Renal cortical epithelial cell (primary cell): Measurements from ENCODE around the gene P3H2. TPM values are rescaled to one million over a fixed set of nuclear protein-coding genes. Genes with fewer than 3 reads are reported as not detected.
"Not testable (repeated sequence)": the region's sequence is repeated elsewhere in the genome, so short reads cannot be mapped to it uniquely, and the experiment has no call there.

Experiments
- DNase-seq: peaks from one replicate; pipeline ENCODE4 v3.0.0-alpha.2; 2011; ENCODE audit warnings: low read depth
- total RNA-seq: library from RNA; depleted of rRNA; stranded (reverse); fragments of >200 nt; gene quantifications from 2 replicates; pipeline ENCODE4 v1.2.3, GENCODE V29; 2014

Gene P3H2
- total RNA-seq, 1 donor from 2014 or later, result 240 TPM

- DNase-seq, result no peak
Observed at GRCh38 chr3:190086191-190086590, 34.5 kb downstream of the P3H2 start.

- no peak for DNase-seq
Observed at GRCh38 chr3:190084983-190085382, 35.7 kb downstream of the P3H2 start.

DNA sequence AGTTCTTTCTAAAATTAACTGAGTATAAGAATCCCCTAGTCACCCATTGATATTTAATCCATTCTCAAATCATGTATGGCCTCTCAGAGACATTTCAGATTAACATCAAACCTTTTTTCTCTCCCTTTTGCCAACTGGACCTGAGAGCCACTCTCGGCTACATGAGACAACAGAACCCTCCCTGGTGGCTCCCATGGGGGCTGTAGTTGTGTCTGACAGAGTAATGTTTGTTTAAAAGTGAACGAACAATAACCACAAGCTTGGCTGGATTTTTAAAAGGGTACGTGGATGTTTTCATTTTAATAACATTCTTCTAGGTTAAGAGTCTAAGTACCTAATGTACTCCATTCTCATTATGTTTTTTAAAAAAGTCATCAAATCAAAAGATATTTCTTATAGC lies 37.1 kb downstream of the P3H2 start:
- no peak for DNase-seq

GRCh38 chr3:190081389-190081788 lies 39.3 kb downstream of the P3H2 start:
- no peak for DNase-seq

DNA sequence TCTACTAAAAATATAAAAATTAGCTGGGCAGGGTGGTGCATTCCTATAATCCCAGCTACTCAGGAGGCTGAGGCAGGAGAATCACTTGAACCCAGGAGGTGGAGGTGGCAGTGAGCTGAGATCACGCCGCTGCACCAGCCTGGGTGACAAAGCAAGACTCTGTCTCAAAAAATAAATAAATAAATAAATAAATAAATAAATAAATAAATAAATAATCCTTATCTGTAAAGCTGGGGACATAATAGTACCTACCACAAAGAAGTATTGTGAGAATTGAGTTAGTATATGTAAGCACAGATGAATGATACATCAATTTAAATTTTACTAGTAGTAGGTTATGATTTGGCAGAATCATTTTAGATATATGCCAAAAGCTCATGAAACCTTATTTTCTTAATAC lies 41.5 kb downstream of the P3H2 start:
- not testable (repeated sequence) for DNase-seq

DNA sequence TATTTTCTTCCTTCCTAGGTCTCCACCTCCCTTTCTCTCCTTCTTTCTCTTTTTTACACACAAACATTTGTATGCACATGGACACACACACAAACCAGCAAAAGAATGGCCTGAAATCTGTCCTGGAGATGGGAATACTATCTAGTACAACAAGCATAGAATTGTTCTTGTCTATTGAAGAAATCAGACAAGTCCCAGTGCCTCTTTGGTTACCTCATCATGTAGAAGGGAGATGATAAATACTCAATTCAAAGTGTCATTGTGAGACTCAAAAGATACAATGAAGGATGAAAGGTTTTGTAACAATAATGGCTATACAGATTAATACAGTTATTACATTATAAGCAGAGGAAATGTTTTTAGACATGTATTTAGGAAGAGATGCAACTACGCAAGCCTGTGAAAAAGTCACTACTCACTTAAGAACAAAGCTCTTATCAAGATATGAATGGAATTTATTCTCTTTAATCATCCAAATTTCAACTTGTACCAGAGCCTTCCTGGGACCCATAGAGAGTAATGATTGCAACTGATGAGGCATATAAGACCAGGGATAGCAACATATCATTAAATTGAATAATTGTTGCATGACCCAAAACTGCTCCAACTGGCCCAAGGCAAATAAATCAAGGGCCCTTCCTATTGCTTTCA lies 43.2 kb downstream of the P3H2 start:
- DNase-seq, result no peak

DNA sequence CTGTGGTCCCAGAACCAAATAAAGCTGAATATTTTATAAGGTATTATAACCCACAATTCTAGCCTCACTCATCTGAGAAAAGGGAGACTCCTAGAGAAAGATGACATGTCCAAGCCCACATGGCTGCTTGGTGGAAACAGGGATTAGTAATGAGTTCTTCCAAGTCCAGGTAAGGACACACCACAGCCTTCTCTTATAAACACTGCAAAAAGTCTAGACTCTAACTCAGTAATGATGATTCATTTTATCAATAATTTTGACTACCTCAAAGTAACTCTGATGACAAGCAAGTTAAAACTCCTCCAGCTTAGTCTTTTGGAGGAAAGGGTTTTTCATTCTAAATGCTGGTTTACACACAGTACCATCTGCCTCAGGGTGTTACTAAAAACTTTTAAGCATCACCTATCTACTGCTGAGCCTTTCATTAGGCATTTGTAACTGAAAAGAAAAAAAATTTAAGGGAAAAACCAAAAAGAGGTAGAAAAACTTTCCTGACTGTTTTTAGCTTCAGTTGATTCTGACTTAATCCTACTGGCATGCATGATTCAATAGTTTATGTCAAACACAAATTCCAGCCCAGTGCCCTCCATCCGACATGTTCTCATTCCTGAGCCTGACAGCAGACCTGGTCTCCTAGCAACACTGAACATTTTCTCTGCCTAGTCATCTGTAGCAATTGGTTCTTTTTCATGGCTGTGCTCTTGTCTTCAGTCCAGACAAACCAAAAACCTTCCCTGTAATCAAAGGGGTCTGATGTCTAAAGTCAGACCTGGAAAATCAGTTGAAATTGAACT lies 43.9 kb downstream of the P3H2 start:
- DNase-seq, result peak; percentile 100

GRCh38 chr3:190076136-190076535 lies 44.6 kb downstream of the P3H2 start:
- no peak for DNase-seq

- DNase-seq, result no peak
Observed at GRCh38 chr3:190074817-190075216, 45.9 kb downstream of the P3H2 start.

DNA sequence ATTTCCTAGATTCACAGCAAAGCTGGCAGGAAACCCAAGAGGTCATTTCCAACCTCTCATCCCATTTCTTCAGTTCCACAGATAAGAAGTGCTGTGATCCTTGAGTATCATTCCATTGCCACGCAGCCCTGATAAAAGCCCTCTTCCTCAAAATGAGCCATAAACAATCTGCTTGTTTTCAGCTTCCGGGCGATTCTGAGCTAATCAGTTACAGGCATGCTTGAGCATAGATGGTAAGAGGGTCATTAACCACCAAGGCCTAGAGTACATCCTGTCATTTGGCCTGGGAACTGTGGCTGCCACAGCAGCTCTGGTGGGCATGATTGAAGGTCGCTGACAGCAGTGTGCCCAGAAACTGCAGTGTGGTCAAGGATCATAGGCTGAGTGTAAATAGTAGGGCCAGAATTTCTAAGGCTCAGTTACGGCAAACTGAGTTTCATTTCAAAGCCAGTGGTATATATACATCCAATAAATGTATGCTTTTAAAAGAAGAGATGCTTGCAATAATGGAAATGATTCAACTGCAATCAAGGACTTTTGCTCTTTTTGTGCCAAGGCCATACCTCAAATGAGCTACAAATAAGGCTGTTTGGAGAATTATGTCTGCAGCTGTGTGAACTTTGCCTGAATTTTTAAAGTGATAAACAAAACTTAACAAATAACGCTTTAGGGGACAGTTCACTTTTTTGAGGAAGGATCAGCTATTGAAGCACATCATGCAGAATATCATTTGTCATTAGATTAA lies 47.3 kb downstream of the P3H2 start:
- DNase-seq, result peak; percentile 98

- no peak for DNase-seq
Observed at GRCh38 chr3:190072856-190073255, 47.8 kb downstream of the P3H2 start.

GRCh38 chr3:190071921-190072320 lies 48.8 kb downstream of the P3H2 start:
- peak; percentile 70 for DNase-seq

- DNase-seq, result peak; percentile 91
Observed at GRCh38 chr3:190070622-190071347, 49.9 kb downstream of the P3H2 start.

GRCh38 chr3:190065204-190065603 lies 55.5 kb downstream of the P3H2 start:
- no peak for DNase-seq

- no peak for DNase-seq
Observed at GRCh38 chr3:190064659-190065058, 56.0 kb downstream of the P3H2 start.

DNA sequence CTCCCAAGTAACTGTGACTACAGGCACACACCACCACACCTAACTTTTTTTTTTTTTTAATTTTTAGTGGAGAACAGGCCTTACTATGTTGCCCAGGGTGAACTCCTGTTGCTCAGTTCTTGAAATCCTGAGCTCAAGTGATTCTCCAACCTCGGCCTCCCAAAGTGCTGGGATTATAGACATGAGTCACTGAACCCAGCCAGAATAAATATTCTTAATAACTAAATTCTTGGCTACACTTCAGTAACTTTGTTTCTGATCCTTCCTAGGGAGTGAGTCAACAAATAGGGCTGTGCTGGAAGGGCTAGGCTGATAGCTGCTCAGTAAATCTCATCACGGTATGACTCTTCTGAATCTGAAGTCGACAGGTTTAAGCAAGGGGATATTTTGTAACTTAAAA lies 56.6 kb downstream of the P3H2 start:
- peak; percentile 97 for DNase-seq

DNA sequence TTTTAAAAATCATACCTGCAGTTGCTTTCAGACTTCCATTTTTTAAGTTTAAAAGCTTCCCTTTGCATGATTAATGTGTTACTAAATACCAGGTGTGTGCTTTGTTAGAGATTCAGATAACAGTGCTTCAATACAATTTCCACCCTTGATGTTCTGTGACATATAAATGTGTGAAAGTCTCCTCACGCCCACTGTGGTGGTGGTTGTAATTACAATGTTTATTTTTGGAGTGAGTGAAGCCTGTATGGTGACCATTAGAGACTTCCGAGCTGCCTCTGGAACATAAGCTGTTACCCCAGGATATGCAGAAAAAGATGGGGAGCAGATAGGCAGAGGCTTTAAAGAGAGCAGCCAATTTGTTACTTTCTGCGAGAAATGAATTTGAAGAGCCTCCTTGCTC lies 57.2 kb downstream of the P3H2 start:
- DNase-seq, result no peak

- DNase-seq, result no peak
Observed at GRCh38 chr3:190060192-190060775, 60.4 kb downstream of the P3H2 start.

DNA sequence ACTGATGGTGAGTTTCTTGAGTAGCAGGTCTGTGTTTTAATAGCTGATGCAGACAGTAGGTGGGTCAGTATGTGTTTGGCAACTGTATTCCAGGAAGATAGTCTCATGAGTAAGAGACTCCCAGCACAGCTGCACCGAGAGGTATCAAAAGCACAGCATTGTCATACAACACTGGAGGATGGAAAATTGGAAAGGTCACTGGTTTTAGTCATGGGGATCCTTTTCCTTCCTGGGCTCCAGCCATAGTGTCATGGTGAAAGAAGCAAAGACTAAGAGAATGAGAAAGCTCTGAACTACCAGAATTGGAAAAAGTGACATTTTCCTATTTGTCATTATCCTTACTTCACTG lies 61.5 kb downstream of the P3H2 start:
- no peak for DNase-seq

DNA sequence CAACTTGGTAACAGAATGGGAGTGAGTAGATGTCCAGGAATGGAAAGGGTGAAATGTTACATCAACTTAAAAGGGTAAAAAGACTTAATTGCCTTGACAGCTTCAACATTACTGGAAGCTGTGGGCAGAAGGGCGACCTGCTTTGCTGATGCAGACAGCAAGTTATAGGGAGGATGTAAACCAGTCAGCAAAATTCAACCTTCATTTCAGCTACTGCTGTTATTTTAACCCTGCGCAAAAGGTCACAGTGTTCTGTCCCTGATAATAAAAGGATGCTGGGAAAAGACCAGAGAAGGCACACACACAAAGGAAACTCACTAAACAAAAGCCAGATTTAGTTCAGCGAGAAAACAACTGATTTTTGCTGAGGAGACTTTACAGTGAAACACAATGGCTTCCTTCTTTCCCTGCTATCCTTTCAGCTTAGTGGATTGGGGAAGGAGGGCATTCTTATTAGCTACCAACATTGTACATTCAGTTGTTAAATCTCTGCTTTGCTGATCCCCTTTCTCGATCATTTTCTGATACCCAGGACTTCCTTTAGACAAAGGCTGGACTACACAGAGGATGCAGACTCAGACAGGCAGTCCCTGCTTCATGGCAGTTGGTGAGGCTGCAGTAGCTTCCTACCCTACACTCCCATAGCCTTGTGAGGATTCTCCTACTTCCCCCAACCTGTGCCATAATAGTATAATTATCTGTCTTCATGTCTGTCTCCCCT lies 62.0 kb downstream of the P3H2 start:
- DNase-seq, result peak; percentile 69

- DNase-seq, result no peak
Observed at GRCh38 chr3:190056742-190057141, 64.0 kb downstream of the P3H2 start.
